Activated CD8-positive, alpha-beta T cell treated with anti-CD3 and anti-CD28 coated beads for 36 hours (primary cell): Measurements from ENCODE around the gene GUSB. TPM values are rescaled to one million over a fixed set of nuclear protein-coding genes. Genes with fewer than 3 reads are reported as not detected.

Experiments
- ATAC-seq: fragments of 200-7000 bp; cut with Tn5 transposase; one replicate; pipeline ENCODE4 v1.10.0; 2021; ENCODE audit warnings: mild to moderate bottlenecking, moderate library complexity
- CTCF ChIA-PET: fragments of 350-600 bp; sonication (Branson Sonifier 250); formaldehyde crosslinking; loops from one replicate; lab custom pipeline; 2021; ENCODE audit warnings: antibody characterized with exemption; lab: Charles Lee
- POLR2A ChIA-PET: fragments of 350-600 bp; sonication (Branson Sonifier 250); formaldehyde crosslinking; loops from one replicate; lab custom pipeline; 2021; ENCODE audit warnings: antibody characterized with exemption; lab: Charles Lee
- DNase-seq: peaks from one replicate; pipeline ENCODE4 v3.0.0-alpha.2; 2020
- H3K27ac Mint-ChIP-seq: one replicate; pipeline ENCODE4 v1.8.0; 2021; ENCODE audit warnings: mild to moderate bottlenecking, mixed read lengths
- H3K27me3 Mint-ChIP-seq: one replicate; pipeline ENCODE4 v1.8.0; 2021; ENCODE audit warnings: mixed read lengths
- H3K36me3 Mint-ChIP-seq: one replicate; pipeline ENCODE4 v1.8.0; 2021; ENCODE audit warnings: low read depth, mixed read lengths
- H3K4me1 Mint-ChIP-seq: one replicate; pipeline ENCODE4 v1.8.0; 2021; ENCODE audit warnings: low read depth, mixed read lengths
- H3K4me3 Mint-ChIP-seq: one replicate; pipeline ENCODE4 v1.8.0; 2021; ENCODE audit warnings: mild to moderate bottlenecking, moderate library complexity, mixed read lengths
- H3K9me3 Mint-ChIP-seq: one replicate; pipeline ENCODE4 v1.8.0; 2021; ENCODE audit warnings: mixed read lengths
- intact Hi-C: fragments of 100-400 bp; cut with micrococcal nuclease; formaldehyde crosslinking; loops from one replicate; pipeline ENCODE4 v1.10.0; 2022
- total RNA-seq, 2 experiments: library from RNA; stranded (reverse); gene quantifications; one replicate each; pipeline ENCODE4 v1.2.3, GENCODE V29; 2021
- TF ChIP-seq, protein P1 (sequence below): fragments of 200-600 bp; IDR thresholded peaks from one replicate; pipeline ENCODE4 v1.8.0; 2022; ENCODE audit warnings: antibody characterized with exemption, mild to moderate bottlenecking

GUSB gene
- total RNA-seq, 2 experiments from 2014 or later: 42.0 to 48.6 TPM

DNA sequence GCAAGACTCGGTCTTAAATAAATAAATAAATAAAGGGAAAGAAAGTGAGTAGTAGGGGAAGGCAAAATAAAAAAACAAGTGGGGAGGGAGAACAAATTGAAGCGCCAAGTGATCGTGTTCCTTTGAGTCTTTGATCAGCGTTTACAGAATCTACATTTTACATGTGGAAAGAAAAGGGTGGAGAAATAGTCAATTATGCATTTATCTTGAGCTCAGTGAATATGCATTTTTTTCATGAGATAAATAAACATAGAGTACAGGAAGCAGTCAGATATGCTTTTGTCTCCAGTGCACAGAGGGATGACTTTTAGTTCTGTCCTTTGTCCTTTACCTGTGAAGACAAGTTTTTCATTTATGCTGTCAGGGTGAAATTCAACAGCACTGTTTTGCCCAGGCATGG lies 6.1 kb upstream of the GUSB start:
- TF ChIP-seq, protein P1, sequence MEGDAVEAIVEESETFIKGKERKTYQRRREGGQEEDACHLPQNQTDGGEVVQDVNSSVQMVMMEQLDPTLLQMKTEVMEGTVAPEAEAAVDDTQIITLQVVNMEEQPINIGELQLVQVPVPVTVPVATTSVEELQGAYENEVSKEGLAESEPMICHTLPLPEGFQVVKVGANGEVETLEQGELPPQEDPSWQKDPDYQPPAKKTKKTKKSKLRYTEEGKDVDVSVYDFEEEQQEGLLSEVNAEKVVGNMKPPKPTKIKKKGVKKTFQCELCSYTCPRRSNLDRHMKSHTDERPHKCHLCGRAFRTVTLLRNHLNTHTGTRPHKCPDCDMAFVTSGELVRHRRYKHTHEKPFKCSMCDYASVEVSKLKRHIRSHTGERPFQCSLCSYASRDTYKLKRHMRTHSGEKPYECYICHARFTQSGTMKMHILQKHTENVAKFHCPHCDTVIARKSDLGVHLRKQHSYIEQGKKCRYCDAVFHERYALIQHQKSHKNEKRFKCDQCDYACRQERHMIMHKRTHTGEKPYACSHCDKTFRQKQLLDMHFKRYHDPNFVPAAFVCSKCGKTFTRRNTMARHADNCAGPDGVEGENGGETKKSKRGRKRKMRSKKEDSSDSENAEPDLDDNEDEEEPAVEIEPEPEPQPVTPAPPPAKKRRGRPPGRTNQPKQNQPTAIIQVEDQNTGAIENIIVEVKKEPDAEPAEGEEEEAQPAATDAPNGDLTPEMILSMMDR: no peak

DNA sequence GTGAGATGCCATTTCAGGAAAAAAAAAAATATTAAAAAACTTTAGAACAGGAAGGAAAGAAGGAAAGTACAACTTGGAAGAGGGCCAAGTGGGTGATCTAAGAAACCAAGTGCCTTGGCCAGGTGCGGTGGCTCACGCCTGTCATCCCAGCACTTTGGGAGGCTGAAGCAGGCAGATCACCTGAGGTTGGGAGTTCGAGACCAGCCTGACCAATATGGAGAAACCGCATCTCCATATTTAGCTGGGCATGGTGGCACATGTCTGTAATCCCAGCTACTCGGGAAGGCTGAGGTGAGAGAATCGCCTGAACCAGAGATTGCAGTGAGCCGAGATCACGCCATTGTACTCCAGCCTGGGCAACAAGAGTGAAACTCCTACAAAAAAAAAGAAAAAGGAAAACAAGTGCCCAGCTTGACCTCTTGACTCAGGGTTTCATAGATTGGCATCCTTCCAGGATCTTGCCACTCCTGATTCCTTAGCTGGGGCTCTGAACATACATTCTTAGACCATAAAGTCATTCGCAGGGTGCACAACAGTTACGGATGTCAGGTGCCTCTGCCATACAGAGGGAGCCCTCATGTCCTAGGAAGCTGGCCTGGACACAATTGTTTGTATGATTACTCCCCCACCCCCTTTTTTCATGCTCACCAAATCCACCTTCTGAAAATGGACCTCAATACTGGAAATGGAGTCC lies 2.1 kb upstream of the GUSB start:
- no peaks in the 10 kb centered on the region for H3K9me3 Mint-ChIP-seq
- CTCF ChIA-PET: no interaction called here
- TF ChIP-seq, protein P1: no peak
- DNase-seq (no peak), ATAC-seq (no peak)
- intact Hi-C loops: no loop called here
- peaks cover 9% of the 10 kb centered on the region for H3K4me1 Mint-ChIP-seq
- H3K36me3 Mint-ChIP-seq: peaks cover 12% of the 10 kb centered on the region
- POLR2A ChIA-PET: no interaction called here
- no peaks in the 10 kb centered on the region for H3K27me3 Mint-ChIP-seq
- H3K4me3 Mint-ChIP-seq: no peak overlapping the region
- H3K27ac Mint-ChIP-seq: no peak overlapping the region

More for the DNA sequence above, 6.1 kb upstream of the GUSB start:
- CTCF ChIA-PET: no interaction called here
- Mint-ChIP-seq H3K36me3 (no peaks in the 10 kb centered on the region), H3K4me1 (no peaks in the 10 kb centered on the region), H3K4me3 (no peak overlapping the region), H3K27ac (no peak overlapping the region), H3K9me3 (no peaks in the 10 kb centered on the region), H3K27me3 (peaks cover 2% of the 10 kb centered on the region)
- POLR2A ChIA-PET: no interaction called here
- ATAC-seq (no peak), DNase-seq (no peak)
- intact Hi-C loops: no loop called here

DNA sequence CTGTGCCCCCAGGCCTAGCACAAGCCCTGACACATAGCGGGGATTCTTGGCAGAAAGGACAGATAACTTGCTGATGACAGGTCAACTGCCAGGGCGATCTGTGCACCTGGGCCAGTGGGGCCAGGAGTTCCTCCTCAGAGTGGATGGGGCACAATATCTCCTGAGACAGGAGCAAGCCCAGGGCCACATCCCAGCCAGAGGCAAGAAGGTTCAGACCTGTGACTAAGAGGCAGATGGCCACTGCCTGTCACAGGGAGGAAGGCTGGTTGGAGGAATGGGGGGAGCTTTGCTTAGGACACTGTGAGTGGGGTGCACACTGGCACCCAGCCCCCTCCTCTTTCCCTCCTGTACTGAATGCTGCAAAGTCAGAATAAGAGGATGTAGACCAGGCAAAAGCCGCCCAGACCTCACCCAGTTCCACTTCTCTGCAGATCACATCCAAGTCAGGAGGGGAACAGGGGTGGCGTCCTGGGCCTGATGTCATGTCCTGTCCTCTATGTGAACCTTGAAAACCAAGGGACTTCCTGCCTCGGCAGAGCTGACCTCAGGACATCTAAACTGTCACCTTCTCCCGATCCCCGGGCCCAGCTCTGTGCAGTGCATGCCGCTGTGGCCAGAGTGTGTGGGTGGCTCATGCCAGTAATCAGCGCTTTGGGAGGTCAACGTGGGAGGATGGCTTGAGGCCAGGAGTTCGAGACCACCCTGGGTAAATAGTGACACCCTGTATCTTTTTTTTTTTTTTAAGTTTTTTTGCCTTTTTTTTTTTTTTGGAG lies 1.3 kb downstream of the GUSB start:
- peak; percentile 76 for ATAC-seq
- POLR2A ChIA-PET: interaction anchor here (0.5 to 1.5 kb wide), 4 partner anchors 17 to 229 kb away, joined by 3 to 7 read pairs (median 4); partner anchors contain the start of gene CRCP

DNA sequence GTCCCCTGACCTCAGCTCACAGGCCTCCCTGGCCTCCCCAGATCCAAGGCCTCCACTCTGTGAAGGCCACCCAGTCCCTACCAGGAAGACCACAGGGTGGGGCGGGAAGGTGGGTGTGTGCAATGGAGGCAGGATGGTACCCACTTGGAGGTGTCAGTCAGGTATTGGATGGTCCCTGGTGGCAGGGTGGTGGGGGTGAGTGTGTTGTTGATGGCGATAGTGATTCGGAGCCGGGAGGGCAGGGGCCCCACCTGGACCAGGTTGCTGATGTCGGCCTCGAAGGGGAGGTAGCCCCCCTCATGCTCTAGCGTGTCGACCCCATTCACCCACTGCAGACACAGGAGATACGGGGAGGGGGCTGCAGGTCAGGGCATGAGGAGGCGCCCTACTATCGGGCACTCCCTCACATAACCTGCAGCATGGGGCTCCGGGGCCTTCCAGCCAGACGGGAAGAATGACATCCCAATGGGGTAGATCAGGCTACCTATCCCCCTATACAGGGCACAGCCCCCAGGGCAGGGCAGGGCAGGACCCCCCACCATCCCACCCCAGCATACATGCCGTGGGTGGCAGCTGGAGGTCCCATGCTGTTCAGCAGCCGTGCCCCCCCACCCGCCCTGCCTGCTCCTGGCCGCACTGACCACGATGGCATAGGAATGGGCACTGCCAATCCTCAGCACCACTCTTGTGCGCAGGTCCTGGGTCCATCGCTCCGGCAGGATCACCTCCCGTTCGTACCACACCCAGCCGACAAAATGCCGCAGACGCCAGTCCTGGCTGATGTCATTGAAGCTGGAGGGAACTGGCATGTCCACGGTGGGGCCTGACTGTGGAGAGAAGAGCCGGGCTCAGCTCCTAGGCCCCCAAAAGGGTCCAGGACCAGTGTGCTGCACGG lies 2.2 kb downstream of the GUSB start:
- CTCF ChIA-PET: interaction anchor here (0.6 kb wide), 1 partner anchor 28 kb away, joined by 3 read pairs; no protein-coding TSS in a partner anchor
- TF ChIP-seq, protein P1: no peak
- Mint-ChIP-seq H3K4me1 (peaks cover 10% of the 10 kb centered on the region), H3K4me3 (peak overlapping the region; percentile 83), H3K27me3 (no peaks in the 10 kb centered on the region), H3K9me3 (no peaks in the 10 kb centered on the region), H3K36me3 (peaks cover 20% of the 10 kb centered on the region), H3K27ac (no peak overlapping the region)
- ATAC-seq: no peak
- intact Hi-C loops: no loop called here
- no peak for DNase-seq
- POLR2A ChIA-PET: interaction anchor here (1.3 kb wide), 1 partner anchor 11 kb away, joined by 3 read pairs; no protein-coding TSS in a partner anchor

More for the DNA sequence above, 1.3 kb downstream of the GUSB start:
- H3K4me3 Mint-ChIP-seq: peak overlapping the region; percentile 83
- H3K4me1 Mint-ChIP-seq: peaks cover 10% of the 10 kb centered on the region
- DNase-seq: peak; percentile 84
- CTCF ChIA-PET: interaction anchor here (0.6 to 1.6 kb wide), 2 partner anchors 29 to 226 kb away, joined by 3 to 5 read pairs; no protein-coding TSS in a partner anchor
- intact Hi-C loops: no loop called here
- no peaks in the 10 kb centered on the region for H3K9me3 Mint-ChIP-seq
- peaks cover 20% of the 10 kb centered on the region for H3K36me3 Mint-ChIP-seq
- TF ChIP-seq, protein P1: no peak
- H3K27me3 Mint-ChIP-seq: no peaks in the 10 kb centered on the region
- peak overlapping the region; percentile 89 for H3K27ac Mint-ChIP-seq
